Nephron progenitor cell (in vitro differentiated cells): ENCODE data around the gene GFPT1.

Experiments used
- DNase-seq: peaks from one replicate; pipeline ENCODE4 v3.0.0; 2021
- H3K27ac Mint-ChIP-seq: 2 replicates; pipeline ENCODE4 v1.8.0; 2021; ENCODE audit warnings: mild to moderate bottlenecking, moderate library complexity, mixed read lengths
- H3K27me3 Mint-ChIP-seq: 2 replicates; pipeline ENCODE4 v1.8.0; 2021; ENCODE audit warnings: mild to moderate bottlenecking, low read depth, mixed read lengths; ENCODE audit not compliant: poor library complexity
- H3K36me3 Mint-ChIP-seq: 2 replicates; pipeline ENCODE4 v1.8.0; 2021; ENCODE audit warnings: low read depth, mixed read lengths
- H3K4me1 Mint-ChIP-seq: 2 replicates; pipeline ENCODE4 v1.8.0; 2021; ENCODE audit warnings: mixed read lengths
- H3K4me3 Mint-ChIP-seq: 2 replicates; pipeline ENCODE4 v1.8.0; 2021; ENCODE audit warnings: mild to moderate bottlenecking, moderate library complexity, mixed read lengths
- H3K9me3 Mint-ChIP-seq: 2 replicates; pipeline ENCODE4 v1.8.0; 2021; ENCODE audit warnings: mild to moderate bottlenecking, moderate library complexity, mixed read lengths
- CTCF ChIP-seq: fragments of 200-600 bp; sonication (generic); IDR thresholded peaks from 2 replicates; pipeline ENCODE4 v1.5.0; 2021; ENCODE audit warnings: antibody characterized with exemption

Gene GFPT1

GRCh38 chr2:69389271-69389670, 2.2 kb upstream of the GFPT1 start:
- Mint-ChIP-seq H3K27ac (no peak overlapping the region), H3K4me3 (no peak overlapping the region), H3K9me3 (no peaks in the 10 kb centered on the region), H3K27me3 (no peaks in the 10 kb centered on the region), H3K4me1 (peaks cover 32% of the 10 kb centered on the region), H3K36me3 (peaks cover 13% of the 10 kb centered on the region)
- no peak for TF ChIP-seq CTCF
- DNase-seq, result no peak

GRCh38 chr2:69387770-69388481, 899 bp upstream of the GFPT1 start:
- no peak for DNase-seq
- Mint-ChIP-seq H3K27ac (peak overlapping the region; percentile 94), H3K36me3 (peaks cover 11% of the 10 kb centered on the region), H3K4me1 (peaks cover 38% of the 10 kb centered on the region), H3K9me3 (no peaks in the 10 kb centered on the region), H3K27me3 (no peaks in the 10 kb centered on the region), H3K4me3 (peak overlapping the region; percentile 92)
- no peak for TF ChIP-seq CTCF

DNA sequence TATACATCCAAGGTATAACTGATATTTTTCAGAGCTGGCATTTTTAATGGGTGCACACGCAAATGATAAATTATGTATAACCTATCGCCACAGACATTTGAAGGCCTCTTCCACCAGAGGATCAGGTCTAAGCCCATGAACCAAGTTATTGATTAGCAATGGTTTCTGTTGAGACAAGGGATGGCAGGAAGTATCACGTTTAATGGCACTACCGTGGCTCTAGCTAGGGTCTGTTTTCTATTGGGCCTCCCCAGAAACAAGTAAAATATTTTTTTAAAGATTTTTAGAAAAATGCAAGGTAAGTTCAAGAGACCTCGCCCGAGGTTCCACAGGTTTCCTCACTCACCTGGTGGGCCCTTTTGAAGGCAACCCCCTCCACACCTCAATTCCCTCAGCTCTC, 667 bp downstream of the GFPT1 start:
- Mint-ChIP-seq H3K36me3 (peaks cover 21% of the 10 kb centered on the region), H3K9me3 (no peaks in the 10 kb centered on the region), H3K27me3 (no peaks in the 10 kb centered on the region), H3K4me1 (peaks cover 40% of the 10 kb centered on the region), H3K27ac (no peak overlapping the region), H3K4me3 (peak overlapping the region; percentile 92)
- DNase-seq, result no peak
- no peak for TF ChIP-seq CTCF

DNA sequence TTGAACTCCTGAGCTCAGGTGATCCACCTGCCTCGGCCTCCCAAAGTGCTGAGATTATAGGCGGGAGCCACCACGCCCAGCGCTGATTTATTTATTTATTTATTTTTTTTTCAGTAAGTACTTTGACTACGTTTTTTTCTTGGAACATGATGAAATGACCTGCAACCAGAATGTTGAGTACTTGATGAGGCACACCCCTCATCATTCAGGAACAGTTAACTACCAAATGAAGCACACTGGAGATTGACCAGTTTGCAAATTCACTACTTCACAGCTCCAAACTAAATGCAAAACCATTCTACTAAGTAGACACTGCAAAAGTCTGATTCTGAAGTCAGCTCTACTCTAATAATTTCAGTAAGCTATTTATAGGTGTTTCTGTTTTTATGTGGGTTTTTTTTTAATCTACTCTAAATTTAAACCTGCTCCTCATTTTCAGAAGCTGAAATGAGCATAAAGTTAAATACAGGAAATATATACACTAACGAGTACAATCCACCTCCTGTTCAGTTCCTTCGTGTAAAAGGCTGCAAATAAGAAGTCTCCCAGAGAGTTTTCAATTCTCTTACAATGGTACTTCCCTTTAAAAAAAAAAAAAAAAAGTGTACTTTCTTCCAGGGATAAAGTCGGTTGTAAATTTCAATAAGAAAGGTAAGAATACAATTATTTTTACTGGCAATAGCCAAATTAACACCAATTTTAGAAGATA, 1.4 kb downstream of the GFPT1 start:
- H3K36me3 Mint-ChIP-seq, result peaks cover 25% of the 10 kb centered on the region
- peaks cover 42% of the 10 kb centered on the region for H3K4me1 Mint-ChIP-seq
- peak overlapping the region; percentile 14 for H3K27ac Mint-ChIP-seq
- no peaks in the 10 kb centered on the region for H3K9me3 Mint-ChIP-seq
- no peak for DNase-seq
- no peak for TF ChIP-seq CTCF
- peak overlapping the region; percentile 92 for H3K4me3 Mint-ChIP-seq
- no peaks in the 10 kb centered on the region for H3K27me3 Mint-ChIP-seq

DNA sequence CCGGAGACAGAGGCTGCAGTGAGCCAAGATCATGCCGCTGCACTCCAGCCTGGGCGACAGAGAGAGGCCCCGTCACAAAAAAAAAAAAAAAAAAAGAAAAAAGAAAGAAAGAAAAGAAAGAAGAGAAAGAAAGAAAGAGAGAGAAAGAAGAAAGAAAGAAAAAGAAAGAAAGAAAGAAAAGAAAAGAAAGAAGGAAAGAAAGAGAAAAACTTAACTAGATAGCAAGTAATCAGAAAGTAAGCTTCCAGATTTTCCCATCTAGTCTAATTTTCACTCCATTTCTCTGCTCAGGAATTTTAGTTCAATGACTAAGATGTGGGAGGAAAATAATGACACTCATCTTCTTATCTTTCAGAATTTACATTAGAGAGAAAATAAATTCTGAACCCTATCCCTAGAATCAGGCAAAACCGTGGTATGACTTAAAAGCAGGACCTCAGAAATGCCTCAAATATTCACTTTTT, 2.4 kb downstream of the GFPT1 start:
- Mint-ChIP-seq H3K27me3 (no peaks in the 10 kb centered on the region), H3K9me3 (no peaks in the 10 kb centered on the region), H3K27ac (no peak overlapping the region), H3K36me3 (peaks cover 29% of the 10 kb centered on the region), H3K4me1 (peaks cover 42% of the 10 kb centered on the region), H3K4me3 (no peak overlapping the region)
- no peak for DNase-seq
- TF ChIP-seq CTCF, result no peak
